Kidney (tissue), 14 donors: ENCODE measurements around the gene CD163. TPM values are rescaled to one million over a fixed set of nuclear protein-coding genes. Genes with fewer than 3 reads are reported as not detected.

ENCODE experiments used
- DNase-seq, 5 donors: peaks; one replicate each; pipeline ENCODE4 v3.0.0-alpha.2; 2013 to 2020
- FAIRE-seq: peaks from 2 replicates; lab custom pipeline; 2012; peaks lifted over from hg19 to GRCh38; lab: Jason Lieb, UNC
- H3K27ac ChIP-seq, 2 donors: one replicate each; pipeline ENCODE4 v1.7.0; 2013; ENCODE audit warnings: low read depth in 2 of 2, low read length in 2 of 2, inconsistent platforms in 1 of 2
- H3K27me3 ChIP-seq: one replicate; pipeline ENCODE4 v1.7.1; 2013; ENCODE audit warnings: low read length, inconsistent platforms; ENCODE audit not compliant: control insufficient read depth, insufficient read depth
- H3K36me3 ChIP-seq, 3 donors: one replicate each; pipeline versions ENCODE4 v1.7.0 to v1.7.1; 2013; ENCODE audit warnings: low read length in 3 of 3, control low read depth in 1 of 3, inconsistent platforms in 1 of 3; ENCODE audit not compliant: insufficient read depth in 3 of 3, control insufficient read depth in 2 of 3
- H3K4me1 ChIP-seq, 3 donors: one replicate each; pipeline versions ENCODE4 v1.7.0 to v1.7.1; 2013; ENCODE audit warnings: low read length in 3 of 3, inconsistent platforms in 1 of 3, low read depth in 1 of 3; ENCODE audit not compliant: control insufficient read depth in 2 of 3, insufficient read depth in 2 of 3
- H3K4me3 ChIP-seq, 3 donors: one replicate each; pipeline versions ENCODE4 v1.7.0 to v1.8.1; 2013; ENCODE audit warnings: low read length in 3 of 3, control low read depth in 1 of 3, inconsistent platforms in 1 of 3
- H3K9ac ChIP-seq, 3 donors: one replicate each; pipeline versions ENCODE4 v1.7.0 to v1.7.1; 2013; ENCODE audit warnings: low read length in 3 of 3, control low read depth in 1 of 3, inconsistent platforms in 1 of 3
- H3K9me3 ChIP-seq, 3 donors: one replicate each; pipeline versions ENCODE4 v1.7.0 to v1.7.1; 2013; ENCODE audit warnings: low read length in 3 of 3, control low read depth in 1 of 3, inconsistent platforms in 1 of 3; ENCODE audit not compliant: control insufficient read depth in 2 of 3, insufficient read depth in 1 of 3
- CTCF ChIP-seq: IDR thresholded peaks from 3 replicates; pipeline ENCODE4 v1.5.1; 2012; ENCODE audit warnings: mild to moderate bottlenecking, moderate library complexity, borderline replicate concordance; ENCODE audit not compliant: insufficient read depth; ENCODE audit errors: extremely low read depth
- intact Hi-C: fragments of 100-400 bp; cut with DNase I; formaldehyde crosslinking; loops from one replicate; pipeline ENCODE4 v1.11.1; 2022
- polyA plus RNA-seq: library from polyadenylated mRNA; stranded (reverse); fragments of 350-450 nt; fragmentation: Illumina TruSeq; extraction: RNeasy Lipid Tissue Mini Kit (QIAGEN cat#74804); gene quantifications from one replicate; pipeline ENCODE4 v1.2.3, GENCODE V29; 2014; ENCODE audit warnings: low read depth, low replicate concordance; ENCODE audit not compliant: insufficient read depth
- total RNA-seq: library from RNA; stranded (reverse); fragmentation: NEBNext Ultra II Directional; extraction: Animal tissue kit (Norgen Biotek cat#: 25700); gene quantifications from one replicate; pipeline ENCODE4 v1.2.1, GENCODE V29; 2021
- donor health status: control.
- donor health status: control.
- donor health status: control.
- donor health status: control.
- donor health status: control.
- donor health status: DM: yes; HTN: yes; CAD: no.
- donor health status: Normal renal cell carcinoma (clear cell type).

Gene CD163
- total and polyA plus RNA-seq, 2 donors from 2014 or later: 22.8 to 329 TPM

- FAIRE-seq: no peak
Measured at GRCh38 chr12:7496451-7496850, 7.1 kb downstream of the CD163 start.

GRCh38 chr12:7495136-7495535, 8.4 kb downstream of the CD163 start:
- intact Hi-C loops: no loop called here
- H3K4me1 ChIP-seq: no peaks in the 10 kb centered on the region
- H3K27me3 ChIP-seq: no peaks in the 10 kb centered on the region
- DNase-seq (no peak), FAIRE-seq (no peak)
- H3K27ac ChIP-seq: no peak overlapping the region
- H3K9ac ChIP-seq: no peak overlapping the region
- TF ChIP-seq CTCF: no peak
- no peaks in the 10 kb centered on the region for H3K9me3 ChIP-seq
- no peak overlapping the region for H3K4me3 ChIP-seq
- H3K36me3 ChIP-seq: no peaks in the 10 kb centered on the region

More at GRCh38 chr12:7496451-7496850, 7.1 kb downstream of the CD163 start:
- H3K27ac ChIP-seq: no peak overlapping the region
- DNase-seq: no peak
- H3K4me3 ChIP-seq: no peak overlapping the region
- no peaks in the 10 kb centered on the region for H3K36me3 ChIP-seq
- H3K27me3 ChIP-seq: no peaks in the 10 kb centered on the region
- TF ChIP-seq CTCF: no peak
- intact Hi-C loops: no loop called here
- no peak overlapping the region for H3K9ac ChIP-seq
- H3K4me1 ChIP-seq: no peaks in the 10 kb centered on the region
- H3K9me3 ChIP-seq: no peaks in the 10 kb centered on the region

- Histone ChIP-seq H3K4me1 (no peaks in the 10 kb centered on the region), H3K9me3 (no peaks in the 10 kb centered on the region), H3K36me3 (no peaks in the 10 kb centered on the region), H3K9ac (no peak overlapping the region), H3K4me3 (no peak overlapping the region), H3K27me3 (no peaks in the 10 kb centered on the region), H3K27ac (no peak overlapping the region)
- DNase-seq: no peak
- no peak for FAIRE-seq
- TF ChIP-seq CTCF: no peak
- intact Hi-C loops: no loop called here
Measured at GRCh38 chr12:7493006-7493405, 10.6 kb downstream of the CD163 start.

- H3K36me3 ChIP-seq: no peaks in the 10 kb centered on the region
- no peaks in the 10 kb centered on the region for H3K4me1 ChIP-seq
- no peak overlapping the region for H3K4me3 ChIP-seq
- no peak for FAIRE-seq
- H3K9ac ChIP-seq: no peak overlapping the region
- H3K9me3 ChIP-seq: no peaks in the 10 kb centered on the region
- DNase-seq: no peak
- no peaks in the 10 kb centered on the region for H3K27me3 ChIP-seq
- TF ChIP-seq CTCF: no peak
- intact Hi-C loops: no loop called here
- H3K27ac ChIP-seq: no peak overlapping the region
Measured at GRCh38 chr12:7486512-7486911, 17.1 kb downstream of the CD163 start.
